NCI-H748 (cell line): ENCODE measurements around the gene TMEM123.

Source experiments
- DNase-seq: peaks from one replicate; lab custom pipeline; 2025; ENCODE audit not compliant: unreplicated experiment; lab: John Stamatoyannopoulos, UW

Gene TMEM123

GRCh38 chr11:102398297-102398696 is 54.3 kb downstream of the TMEM123 start:
- DNase-seq, result no peak

GRCh38 chr11:102396708-102397563 is 55.6 kb downstream of the TMEM123 start:
- no peak for DNase-seq

- no peak for DNase-seq
Observed at GRCh38 chr11:102395720-102396393, 56.7 kb downstream of the TMEM123 start.

- no peak for DNase-seq
Observed at GRCh38 chr11:102393272-102393730, 59.3 kb downstream of the TMEM123 start.

GRCh38 chr11:102391549-102392237 is 60.9 kb downstream of the TMEM123 start:
- no peak for DNase-seq

- DNase-seq, result peak; percentile 69
Observed at GRCh38 chr11:102390667-102391465, 61.7 kb downstream of the TMEM123 start.

- no peak for DNase-seq
Observed at GRCh38 chr11:102389253-102389652, 63.3 kb downstream of the TMEM123 start.

- DNase-seq, result no peak
Observed at GRCh38 chr11:102387043-102387781, 65.4 kb downstream of the TMEM123 start.

- no peak for DNase-seq
Observed at GRCh38 chr11:102386136-102386734, 66.3 kb downstream of the TMEM123 start.

- no peak for DNase-seq
Observed at GRCh38 chr11:102385085-102386007, 67.2 kb downstream of the TMEM123 start.

GRCh38 chr11:102384419-102385079 is 68.0 kb downstream of the TMEM123 start:
- no peak for DNase-seq

- no peak for DNase-seq
Observed at GRCh38 chr11:102383839-102384238, 68.7 kb downstream of the TMEM123 start.

GRCh38 chr11:102382384-102382783 is 70.2 kb downstream of the TMEM123 start:
- no peak for DNase-seq

GRCh38 chr11:102378818-102379217 is 73.7 kb downstream of the TMEM123 start:
- DNase-seq, result no peak

- no peak for DNase-seq
Observed at GRCh38 chr11:102377891-102378290, 74.7 kb downstream of the TMEM123 start.

- no peak for DNase-seq
Observed at GRCh38 chr11:102375720-102376399, 76.7 kb downstream of the TMEM123 start.

GRCh38 chr11:102374633-102375424 is 77.7 kb downstream of the TMEM123 start:
- DNase-seq, result peak; percentile 78
